HEK293 (cell line): Measurements from ENCODE around the gene AATK.

Experiments
- CTCF ChIA-PET: fragments of 350-600 bp; formaldehyde crosslinking; extraction: SDS; loops from one replicate; lab custom pipeline; 2021; ENCODE audit warnings: antibody characterized with exemption; lab: Yijun Ruan, JAX
- POLR2A ChIA-PET: fragments of 300-600 bp; formaldehyde crosslinking; extraction: SDS; loops from one replicate; lab custom pipeline; 2020; ENCODE audit warnings: antibody characterized with exemption, inconsistent platforms; lab: Yijun Ruan, JAX
- H3K27ac ChIP-seq: fragments of 200-500 bp; sonication (Bioruptor generic); 2 replicates; pipeline ENCODE4 v1.5.1; 2014; ENCODE audit warnings: low read depth, low read length, control low read depth, inconsistent platforms; ENCODE audit errors: extremely low read depth
- H3K36me3 ChIP-seq, 2 experiments: fragments of 200-500 bp in 1 of 2; sonication (Bioruptor generic) in 1 of 2; 1 replicate in 1 of 2; 2 replicates in 1 of 2; pipeline ENCODE4 v1.5.1; 2014 to 2017; ENCODE audit warnings: inconsistent platforms in 2 of 2, low read length in 2 of 2; ENCODE audit not compliant: control insufficient read depth in 2 of 2, insufficient read depth in 1 of 2
- H3K4me1 ChIP-seq: fragments of 200-500 bp; sonication (Bioruptor generic); 2 replicates; pipeline ENCODE4 v1.5.1; 2014; ENCODE audit warnings: mild to moderate bottlenecking, low read length, inconsistent platforms; ENCODE audit not compliant: control insufficient read depth, insufficient read depth
- H3K4me3 ChIP-seq: 2 replicates; pipeline ENCODE4 v1.5.1; 2011; ENCODE audit warnings: low read depth, mild to moderate bottlenecking, control low read depth, low read length, moderate library complexity
- H3K9me3 ChIP-seq: fragments of 200-500 bp; sonication (Bioruptor generic); 2 replicates; pipeline ENCODE4 v1.5.1; 2014; ENCODE audit warnings: low read depth, low read length, inconsistent platforms; ENCODE audit not compliant: control insufficient read depth, insufficient read depth
- EGR2 ChIP-seq: fragments of 450-650 bp; formaldehyde crosslinking; IDR thresholded peaks from 2 replicates; pipeline ENCODE4 v1.5.1; 2016; ENCODE audit warnings: low read depth, missing biosample characterization, missing genetic modification characterization
- PBX3 ChIP-seq: sonication (generic); formaldehyde crosslinking; IDR thresholded peaks from 2 replicates; pipeline ENCODE4 v1.8.1; 2022; ENCODE audit warnings: mild to moderate bottlenecking, moderate library complexity, missing genetic modification reagents
- PRDM6 ChIP-seq: fragments of 450-650 bp; formaldehyde crosslinking; IDR thresholded peaks from 2 replicates; pipeline ENCODE4 v1.5.1; 2017; ENCODE audit warnings: missing biosample characterization, missing genetic modification characterization
- ZBTB20 ChIP-seq: fragments of 450-650 bp; formaldehyde crosslinking; IDR thresholded peaks from 2 replicates; pipeline ENCODE4 v1.5.1; 2016; ENCODE audit warnings: missing biosample characterization, missing genetic modification characterization
- ZBTB26 ChIP-seq: fragments of 450-650 bp; formaldehyde crosslinking; optimal IDR thresholded peaks from 2 replicates; pipeline ENCODE3; 2016; ENCODE audit warnings: missing biosample characterization, mild to moderate bottlenecking, missing genetic modification characterization
- ZFP69B ChIP-seq: fragments of 450-650 bp; formaldehyde crosslinking; IDR thresholded peaks from 2 replicates; pipeline ENCODE4 v1.5.1; 2016; ENCODE audit warnings: missing biosample characterization, missing genetic modification characterization
- ZNF18 ChIP-seq: fragments of 450-650 bp; formaldehyde crosslinking; IDR thresholded peaks from 2 replicates; pipeline ENCODE4 v1.5.1; 2016; ENCODE audit warnings: missing biosample characterization, missing genetic modification characterization
- ZNF324 ChIP-seq: fragments of 450-650 bp; formaldehyde crosslinking; IDR thresholded peaks from 2 replicates; pipeline ENCODE4 v1.5.1; 2016; ENCODE audit warnings: missing biosample characterization, missing genetic modification characterization
- ZNF366 ChIP-seq: fragments of 450-650 bp; formaldehyde crosslinking; conservative IDR thresholded peaks from 2 replicates; pipeline ENCODE4 v1.5.1; 2016; ENCODE audit warnings: missing biosample characterization, missing genetic modification characterization
- ZNF398 ChIP-seq: fragments of 450-650 bp; formaldehyde crosslinking; IDR thresholded peaks from 2 replicates; pipeline ENCODE4 v1.5.1; 2017; ENCODE audit warnings: missing biosample characterization, missing genetic modification characterization
- ZNF596 ChIP-seq: fragments of 450-650 bp; IDR thresholded peaks from 2 replicates; pipeline ENCODE4 v1.5.0; 2018; ENCODE audit warnings: missing biosample characterization, mild to moderate bottlenecking, missing genetic modification characterization, moderate library complexity
- ZNF639 ChIP-seq: fragments of 450-650 bp; formaldehyde crosslinking; IDR thresholded peaks from 2 replicates; pipeline ENCODE4 v1.5.1; 2016; ENCODE audit warnings: missing biosample characterization, missing genetic modification characterization
- ZSCAN18 ChIP-seq: fragments of 450-650 bp; formaldehyde crosslinking; IDR thresholded peaks from 2 replicates; pipeline ENCODE4 v1.5.1; 2016; ENCODE audit warnings: missing biosample characterization, missing genetic modification characterization
- TF ChIP-seq, protein P1 (sequence below): fragments of 450-650 bp; formaldehyde crosslinking; IDR thresholded peaks from 2 replicates; pipeline ENCODE4 v1.5.1; 2016; ENCODE audit warnings: missing biosample characterization, missing genetic modification characterization
- TF ChIP-seq, protein P2 (sequence below): fragments of 450-650 bp; formaldehyde crosslinking; IDR thresholded peaks from 2 replicates; pipeline ENCODE4 v1.5.1; 2017; ENCODE audit warnings: missing biosample characterization, missing genetic modification characterization

Gene AATK

GRCh38 chr17:81138083-81138482 lies 27.9 kb downstream of the AATK start:
- no peaks in the 10 kb centered on the region for H3K9me3 ChIP-seq
- ChIA-PET POLR2A (no interaction called here), CTCF (no interaction called here)
- H3K36me3 ChIP-seq: no peaks in the 10 kb centered on the region
- no peak overlapping the region for H3K27ac ChIP-seq
- TF ChIP-seq ZNF639 (tag by site-specific recombination) (no peak), ZBTB26 (tag by site-specific recombination) (peak; percentile 34), ZSCAN18 (tag by site-specific recombination) (no peak), ZNF596 (tag by site-specific recombination) (no peak), PBX3 (CRISPR knock-in tag) (no peak), ZNF18 (tag by site-specific recombination) (peak; percentile 40; the same call in 1 of the 2 replicates), ZNF366 (tag by site-specific recombination) (no peak), ZBTB20 (no peak), ZFP69B (no peak)
- TF ChIP-seq, protein P1, sequence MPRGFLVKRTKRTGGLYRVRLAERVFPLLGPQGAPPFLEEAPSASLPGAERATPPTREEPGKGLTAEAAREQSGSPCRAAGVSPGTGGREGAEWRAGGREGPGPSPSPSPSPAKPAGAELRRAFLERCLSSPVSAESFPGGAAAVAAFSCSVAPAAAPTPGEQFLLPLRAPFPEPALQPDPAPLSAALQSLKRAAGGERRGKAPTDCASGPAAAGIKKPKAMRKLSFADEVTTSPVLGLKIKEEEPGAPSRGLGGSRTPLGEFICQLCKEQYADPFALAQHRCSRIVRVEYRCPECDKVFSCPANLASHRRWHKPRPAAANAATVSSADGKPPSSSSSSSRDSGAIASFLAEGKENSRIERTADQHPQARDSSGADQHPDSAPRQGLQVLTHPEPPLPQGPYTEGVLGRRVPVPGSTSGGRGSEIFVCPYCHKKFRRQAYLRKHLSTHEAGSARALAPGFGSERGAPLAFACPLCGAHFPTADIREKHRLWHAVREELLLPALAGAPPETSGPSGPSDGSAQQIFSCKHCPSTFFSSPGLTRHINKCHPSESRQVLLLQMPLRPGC (tag by site-specific recombination): peak; percentile 29; the same call in 1 of the 2 replicates
- TF ChIP-seq, protein P2, sequence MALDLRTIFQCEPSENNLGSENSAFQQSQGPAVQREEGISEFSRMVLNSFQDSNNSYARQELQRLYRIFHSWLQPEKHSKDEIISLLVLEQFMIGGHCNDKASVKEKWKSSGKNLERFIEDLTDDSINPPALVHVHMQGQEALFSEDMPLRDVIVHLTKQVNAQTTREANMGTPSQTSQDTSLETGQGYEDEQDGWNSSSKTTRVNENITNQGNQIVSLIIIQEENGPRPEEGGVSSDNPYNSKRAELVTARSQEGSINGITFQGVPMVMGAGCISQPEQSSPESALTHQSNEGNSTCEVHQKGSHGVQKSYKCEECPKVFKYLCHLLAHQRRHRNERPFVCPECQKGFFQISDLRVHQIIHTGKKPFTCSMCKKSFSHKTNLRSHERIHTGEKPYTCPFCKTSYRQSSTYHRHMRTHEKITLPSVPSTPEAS (tag by site-specific recombination): peak; percentile 72
- no peaks in the 10 kb centered on the region for H3K4me1 ChIP-seq
- no peak overlapping the region for H3K4me3 ChIP-seq

- H3K4me1 ChIP-seq: no peaks in the 10 kb centered on the region
- H3K4me3 ChIP-seq: no peak overlapping the region
- CTCF ChIA-PET: no interaction called here
- no peaks in the 10 kb centered on the region for H3K9me3 ChIP-seq
- POLR2A ChIA-PET: no interaction called here
- no peak overlapping the region for H3K27ac ChIP-seq
- H3K36me3 ChIP-seq: no peaks in the 10 kb centered on the region
- TF ChIP-seq PRDM6 (tag by site-specific recombination) (no peak), ZNF398 (tag by site-specific recombination) (no peak), ZNF324 (tag by site-specific recombination) (no peak), EGR2 (no peak), ZNF639 (tag by site-specific recombination) (no peak)
Measured at GRCh38 chr17:81137248-81137647, 28.8 kb downstream of the AATK start.
